Islet precursor cell (in vitro differentiated cells): Measurements from ENCODE around the gene HABP4.

ENCODE experiments used
- DNase-seq: peaks from one replicate; pipeline ENCODE4 v3.0.0-alpha.2; 2018

The HABP4 gene

GRCh38 chr9:96524764-96525163 is 74.8 kb downstream of the HABP4 start:
- DNase-seq = no peak

DNA sequence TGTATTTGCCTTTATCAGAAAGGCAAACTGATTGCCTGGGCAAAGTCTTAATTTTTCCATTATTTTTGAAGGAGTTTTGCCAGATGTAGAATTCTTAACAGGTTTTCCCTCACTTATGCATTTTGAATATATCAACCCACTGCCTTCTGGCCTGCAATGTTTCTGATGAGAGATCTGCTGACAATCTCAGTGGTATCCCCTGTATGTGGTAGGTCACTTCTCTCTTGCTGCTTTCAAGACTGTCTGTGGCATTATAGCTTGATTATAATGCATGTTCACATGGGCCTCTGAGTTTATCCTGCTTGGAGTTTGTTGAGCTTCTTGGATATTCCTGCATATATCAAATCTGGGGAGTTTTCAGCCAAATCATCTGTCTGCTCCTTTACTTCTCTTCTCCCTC is 82.2 kb downstream of the HABP4 start:
- no peak for DNase-seq

- DNase-seq = no peak
Observed at GRCh38 chr9:96540106-96540505, 90.1 kb downstream of the HABP4 start.
